Measurements from ENCODE around the gene PTPRA. TPM values are rescaled to one million over a fixed set of nuclear protein-coding genes. Genes with fewer than 3 reads are reported as not detected.
"Not testable (repeated sequence)": the region's sequence is repeated elsewhere in the genome, so short reads cannot be mapped to it uniquely, and the experiment has no call there.

Gene PTPRA
- total RNA-seq, 2 donors from 2014 or later = 52.4 to 58.7 TPM

DNA sequence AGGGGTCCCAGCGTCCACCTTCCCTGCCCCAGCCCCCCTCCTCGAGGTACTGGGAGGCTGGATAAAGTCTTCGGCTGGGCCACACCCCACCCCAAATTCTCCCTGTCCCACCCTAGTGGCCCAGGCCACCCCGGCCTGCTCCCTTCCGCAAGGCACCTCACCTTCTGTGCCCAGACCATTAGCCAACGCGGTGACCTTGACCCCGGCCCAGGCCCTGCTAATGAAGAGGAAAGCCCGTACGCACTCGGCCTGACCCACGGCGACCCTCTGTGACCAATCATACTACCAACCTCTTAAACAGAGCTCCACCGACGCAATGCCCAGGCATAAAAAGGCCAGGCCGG lies 198.0 kb downstream of the PTPRA start:
- Mint-ChIP-seq H3K4me3 (peak overlapping the region; percentile 47), H3K27ac (no peak overlapping the region), H3K36me3 (ENCODE audit: low read depth) (no peaks in the 10 kb centered on the region), H3K4me1 (no peaks in the 10 kb centered on the region), H3K27me3 (ENCODE audit: insufficient read depth) (peaks cover 68% of the 10 kb centered on the region), H3K9me3 (peaks cover 1% of the 10 kb centered on the region)
- TF ChIP-seq, protein P1, sequence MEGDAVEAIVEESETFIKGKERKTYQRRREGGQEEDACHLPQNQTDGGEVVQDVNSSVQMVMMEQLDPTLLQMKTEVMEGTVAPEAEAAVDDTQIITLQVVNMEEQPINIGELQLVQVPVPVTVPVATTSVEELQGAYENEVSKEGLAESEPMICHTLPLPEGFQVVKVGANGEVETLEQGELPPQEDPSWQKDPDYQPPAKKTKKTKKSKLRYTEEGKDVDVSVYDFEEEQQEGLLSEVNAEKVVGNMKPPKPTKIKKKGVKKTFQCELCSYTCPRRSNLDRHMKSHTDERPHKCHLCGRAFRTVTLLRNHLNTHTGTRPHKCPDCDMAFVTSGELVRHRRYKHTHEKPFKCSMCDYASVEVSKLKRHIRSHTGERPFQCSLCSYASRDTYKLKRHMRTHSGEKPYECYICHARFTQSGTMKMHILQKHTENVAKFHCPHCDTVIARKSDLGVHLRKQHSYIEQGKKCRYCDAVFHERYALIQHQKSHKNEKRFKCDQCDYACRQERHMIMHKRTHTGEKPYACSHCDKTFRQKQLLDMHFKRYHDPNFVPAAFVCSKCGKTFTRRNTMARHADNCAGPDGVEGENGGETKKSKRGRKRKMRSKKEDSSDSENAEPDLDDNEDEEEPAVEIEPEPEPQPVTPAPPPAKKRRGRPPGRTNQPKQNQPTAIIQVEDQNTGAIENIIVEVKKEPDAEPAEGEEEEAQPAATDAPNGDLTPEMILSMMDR (conservative IDR thresholded peaks at IDR 0.05) = no peak
- DNase-seq = no peak
- Histone ChIP-seq H3K36me3 (ENCODE audit: control insufficient read depth, insufficient read depth, low read length) (no peaks in the 10 kb centered on the region), H3K27ac (ENCODE audit: low read depth, low read length) (no peak overlapping the region), H3K27me3 (ENCODE audit: control insufficient read depth, insufficient read depth, low read length, poor library complexity, severe bottlenecking) (peaks cover 36% of the 10 kb centered on the region), H3K9ac (ENCODE audit: extremely low read depth, low read length, poor library complexity, severe bottlenecking) (no peak overlapping the region), H3K4me1 (ENCODE audit: control insufficient read depth, insufficient read depth, low read length) (no peaks in the 10 kb centered on the region), H3K4me3 (ENCODE audit: low read length) (no peak overlapping the region), H3K9me3 (ENCODE audit: control insufficient read depth, low read length) (no peaks in the 10 kb centered on the region)
- 88 to 92% methylated on average over 3 to 16 of the region's 16 CpGs for WGBS, 2 experiments (ENCODE audit: insufficient coverage in 1 of 2, insufficient read length in 1 of 2)

DNA sequence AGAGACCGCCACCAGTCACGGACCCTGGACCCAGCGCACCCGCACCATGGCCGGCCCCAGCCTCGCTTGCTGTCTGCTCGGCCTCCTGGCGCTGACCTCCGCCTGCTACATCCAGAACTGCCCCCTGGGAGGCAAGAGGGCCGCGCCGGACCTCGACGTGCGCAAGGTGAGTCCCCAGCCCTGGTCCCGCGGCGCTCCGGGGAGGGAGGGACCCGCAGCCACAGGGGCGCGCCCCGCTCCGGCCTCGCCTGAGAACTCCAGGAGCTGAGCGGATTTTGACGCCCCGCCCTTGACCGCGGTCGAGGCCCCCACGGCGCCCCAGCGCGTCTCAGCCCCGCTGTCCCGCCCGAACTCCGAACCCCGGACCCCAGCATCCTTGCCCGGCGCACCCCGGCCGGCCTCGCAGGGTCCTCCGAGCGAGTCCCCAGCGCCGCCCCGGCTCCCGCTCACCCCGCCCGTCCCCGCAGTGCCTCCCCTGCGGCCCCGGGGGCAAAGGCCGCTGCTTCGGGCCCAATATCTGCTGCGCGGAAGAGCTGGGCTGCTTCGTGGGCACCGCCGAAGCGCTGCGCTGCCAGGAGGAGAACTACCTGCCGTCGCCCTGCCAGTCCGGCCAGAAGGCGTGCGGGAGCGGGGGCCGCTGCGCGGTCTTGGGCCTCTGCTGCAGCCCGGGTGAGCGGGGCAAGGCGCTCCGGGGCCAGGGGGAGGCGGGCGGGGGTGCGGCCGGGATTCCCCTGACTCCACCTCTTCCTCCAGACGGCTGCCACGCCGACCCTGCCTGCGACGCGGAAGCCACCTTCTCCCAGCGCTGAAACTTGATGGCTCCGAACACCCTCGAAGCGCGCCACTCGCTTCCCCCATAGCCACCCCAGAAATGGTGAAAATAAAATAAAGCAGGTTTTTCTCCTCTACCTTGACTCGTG lies 198.6 kb downstream of the PTPRA start, which contains the start of gene OXT:
OXT (plus strand) TSS at position 11 of the 920 bp plus-strand sequence; CDS start at position 47, 36 bp downstream.
- Mint-ChIP-seq H3K4me3 (peak within 1 kb of the TSS; percentile 47), H3K9me3 (peaks cover 1% of the 10 kb centered on the region)

DNA sequence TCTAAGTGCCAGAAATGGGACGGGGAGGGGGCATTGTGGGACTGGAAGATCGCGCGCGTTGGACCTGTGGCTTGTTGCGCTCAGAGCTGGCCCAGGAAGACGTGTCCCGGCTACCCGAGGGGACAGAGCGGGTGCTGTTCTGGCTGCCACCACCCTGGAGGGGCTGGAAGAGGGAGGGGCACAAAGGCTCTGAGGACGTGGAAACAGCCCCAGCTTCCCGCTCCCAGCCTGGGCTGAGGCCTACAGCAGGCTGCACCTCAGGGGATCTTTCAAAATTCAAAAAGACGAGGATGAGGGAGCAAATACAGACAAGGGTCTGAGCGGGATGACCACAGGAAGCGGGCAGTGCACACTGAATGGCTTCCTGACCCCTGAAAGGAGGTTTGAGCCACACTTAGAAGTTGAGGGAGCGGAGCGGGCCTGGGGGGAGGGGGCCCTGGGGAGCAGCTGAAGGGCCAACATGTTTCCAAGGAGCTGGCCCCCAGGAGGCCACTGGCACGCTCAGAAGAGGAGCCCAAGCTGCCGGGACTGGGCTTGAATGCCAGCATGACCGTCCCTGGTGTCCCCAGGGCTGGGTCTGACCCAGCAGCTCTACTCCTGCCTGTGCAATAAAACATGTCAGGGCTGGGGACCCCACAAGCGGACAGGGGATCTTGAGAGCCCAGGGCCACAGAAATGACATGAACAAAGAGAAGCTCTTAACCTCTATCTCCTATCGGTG lies 199.4 kb downstream of the PTPRA start:
- WGBS, 2 experiments (ENCODE audit: insufficient coverage in 1 of 2, insufficient read length in 1 of 2) = 79 to 94% methylated on average over 12 to 22 of the region's 22 CpGs
- no peak for DNase-seq
- H3K27me3 Mint-ChIP-seq (ENCODE audit: insufficient read depth) = peaks cover 66% of the 10 kb centered on the region
- H3K36me3 Mint-ChIP-seq (ENCODE audit: low read depth) = no peaks in the 10 kb centered on the region
- H3K4me1 Mint-ChIP-seq = no peaks in the 10 kb centered on the region
- H3K4me3 ChIP-seq (ENCODE audit: low read length) = no peak overlapping the region
- no peak overlapping the region for H3K9ac ChIP-seq (ENCODE audit: extremely low read depth, low read length, poor library complexity, severe bottlenecking)
- no peak overlapping the region for H3K27ac ChIP-seq (ENCODE audit: low read depth, low read length)
- no peaks in the 10 kb centered on the region for H3K4me1 ChIP-seq (ENCODE audit: control insufficient read depth, insufficient read depth, low read length)
- H3K4me3 Mint-ChIP-seq = peak overlapping the region; percentile 47
- TF ChIP-seq, protein P1 (conservative IDR thresholded peaks at IDR 0.05) = no peak
- H3K27me3 ChIP-seq (ENCODE audit: control insufficient read depth, insufficient read depth, low read length, poor library complexity, severe bottlenecking) = peaks cover 36% of the 10 kb centered on the region
- peaks cover 1% of the 10 kb centered on the region for H3K9me3 Mint-ChIP-seq
- no peaks in the 10 kb centered on the region for H3K36me3 ChIP-seq (ENCODE audit: control insufficient read depth, insufficient read depth, low read length)
- H3K27ac Mint-ChIP-seq = no peak overlapping the region
- H3K9me3 ChIP-seq (ENCODE audit: control insufficient read depth, low read length) = no peaks in the 10 kb centered on the region

More for the DNA sequence above, 198.6 kb downstream of the PTPRA start, which contains the start of gene OXT:
- Mint-ChIP-seq H3K36me3 (ENCODE audit: low read depth) (no peaks in the 10 kb centered on the region), H3K4me1 (no peaks in the 10 kb centered on the region), H3K27me3 (ENCODE audit: insufficient read depth) (peaks cover 68% of the 10 kb centered on the region), H3K27ac (no peak within 1 kb of the TSS)
- 32 to 65% methylated on average over 22 to 95 of the region's 95 CpGs for WGBS, 2 experiments (ENCODE audit: insufficient coverage in 1 of 2, insufficient read length in 1 of 2)
- Histone ChIP-seq H3K36me3 (ENCODE audit: control insufficient read depth, insufficient read depth, low read length) (no peaks in the 10 kb centered on the region), H3K9me3 (ENCODE audit: control insufficient read depth, low read length) (no peaks in the 10 kb centered on the region), H3K9ac (ENCODE audit: extremely low read depth, low read length, poor library complexity, severe bottlenecking) (no peak within 1 kb of the TSS), H3K27me3 (ENCODE audit: control insufficient read depth, insufficient read depth, low read length, poor library complexity, severe bottlenecking) (peaks cover 36% of the 10 kb centered on the region), H3K4me3 (ENCODE audit: low read length) (no peak within 1 kb of the TSS), H3K27ac (ENCODE audit: low read depth, low read length) (no peak within 1 kb of the TSS), H3K4me1 (ENCODE audit: control insufficient read depth, insufficient read depth, low read length) (no peaks in the 10 kb centered on the region)
- TF ChIP-seq, protein P1 (conservative IDR thresholded peaks at IDR 0.05) = peak; percentile 23
- DNase-seq = peak; percentile 82

DNA sequence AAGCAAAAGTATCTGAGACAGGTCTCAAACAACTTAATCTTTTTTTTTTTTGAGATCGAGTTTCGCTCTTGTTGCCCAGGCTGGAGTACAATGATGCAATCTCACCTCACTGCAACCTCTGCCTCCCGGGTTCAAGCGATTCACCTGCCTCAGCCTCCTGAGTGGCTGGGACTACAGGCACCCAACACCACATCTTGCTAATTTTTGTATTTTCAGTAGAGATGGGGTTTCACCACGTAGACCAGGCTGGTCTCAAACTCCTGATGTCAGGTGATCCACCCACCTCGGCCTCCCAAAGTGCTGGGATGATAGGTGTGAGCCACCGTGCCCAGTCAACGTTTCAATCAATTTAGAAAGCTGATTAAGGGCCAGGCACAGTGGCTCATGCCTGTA lies 200.0 kb downstream of the PTPRA start:
- peaks cover 41% of the 10 kb centered on the region for H3K27me3 ChIP-seq (ENCODE audit: control insufficient read depth, insufficient read depth, low read length, poor library complexity, severe bottlenecking)

More for the DNA sequence above, 200.0 kb downstream of the PTPRA start:
- not testable (repeated sequence) for H3K4me1 Mint-ChIP-seq; H3K36me3 Mint-ChIP-seq (ENCODE audit: low read depth); DNase-seq; H3K27ac ChIP-seq (ENCODE audit: low read depth, low read length); H3K9ac ChIP-seq (ENCODE audit: extremely low read depth, low read length, poor library complexity, severe bottlenecking); H3K9me3 Mint-ChIP-seq; H3K4me3 Mint-ChIP-seq; H3K9me3 ChIP-seq (ENCODE audit: control insufficient read depth, low read length); H3K4me3 ChIP-seq (ENCODE audit: low read length); H3K27ac Mint-ChIP-seq; H3K4me1 ChIP-seq (ENCODE audit: control insufficient read depth, insufficient read depth, low read length); H3K36me3 ChIP-seq (ENCODE audit: control insufficient read depth, insufficient read depth, low read length)
- WGBS, 2 experiments (ENCODE audit: insufficient coverage in 1 of 2, insufficient read length in 1 of 2) = 83 to 95% methylated on average over 6 to 8 of the region's 8 CpGs
- peaks cover 68% of the 10 kb centered on the region for H3K27me3 Mint-ChIP-seq (ENCODE audit: insufficient read depth)

Data from endodermal cell (in vitro differentiated cells).